ENCODE results near the gene CDC14A.

Gene CDC14A

GRCh38 chr1:100497796-100498195 lies 145.5 kb downstream of the CDC14A start:
- DNase-seq (ENCODE audit: low read depth) = no peak

GRCh38 chr1:100499194-100499811 lies 147.0 kb downstream of the CDC14A start:
- DNase-seq (ENCODE audit: low read depth) = no peak

DNA sequence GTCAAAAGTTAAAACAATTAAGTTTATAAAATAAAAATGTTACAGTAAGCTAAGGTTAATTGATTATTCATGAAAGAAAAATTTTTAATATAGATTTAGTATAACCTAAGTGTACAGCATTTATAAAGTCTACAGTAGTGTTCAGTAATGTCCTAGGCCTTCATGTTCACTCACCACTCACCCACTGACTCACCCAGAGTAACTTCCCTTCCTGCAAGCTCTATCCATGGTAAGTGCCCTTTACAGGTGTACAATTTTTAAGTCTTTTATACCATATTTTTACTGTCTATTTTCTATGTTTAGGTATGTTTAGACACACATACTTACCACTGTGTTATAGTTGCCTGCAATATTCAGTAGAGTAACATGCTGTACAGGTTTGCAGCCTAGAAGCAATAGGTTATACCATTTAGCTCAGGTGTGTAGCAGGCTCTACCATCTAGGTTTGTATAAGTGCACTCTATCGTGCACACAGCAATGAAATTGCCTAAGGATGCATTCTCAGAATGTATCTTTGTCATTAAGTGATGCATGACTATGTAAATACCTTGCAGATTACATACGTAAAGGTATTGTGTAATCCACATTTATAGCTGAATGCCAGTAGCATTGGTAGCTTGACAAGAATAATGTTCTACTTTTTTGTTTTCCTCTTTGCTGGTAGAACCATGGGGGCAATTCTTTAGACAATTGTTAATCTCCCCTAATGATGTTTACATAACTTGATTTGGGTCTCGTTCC lies 149.9 kb downstream of the CDC14A start:
- DNase-seq (ENCODE audit: low read depth) = no peak

GRCh38 chr1:100506217-100506616 lies 153.9 kb downstream of the CDC14A start:
- DNase-seq (ENCODE audit: low read depth) = no peak

- DNase-seq (ENCODE audit: low read depth) = no peak
Observed at GRCh38 chr1:100510451-100510850, 158.1 kb downstream of the CDC14A start.

- no peak for DNase-seq (ENCODE audit: low read depth)
Observed at GRCh38 chr1:100511058-100511457, 158.8 kb downstream of the CDC14A start.

DNA sequence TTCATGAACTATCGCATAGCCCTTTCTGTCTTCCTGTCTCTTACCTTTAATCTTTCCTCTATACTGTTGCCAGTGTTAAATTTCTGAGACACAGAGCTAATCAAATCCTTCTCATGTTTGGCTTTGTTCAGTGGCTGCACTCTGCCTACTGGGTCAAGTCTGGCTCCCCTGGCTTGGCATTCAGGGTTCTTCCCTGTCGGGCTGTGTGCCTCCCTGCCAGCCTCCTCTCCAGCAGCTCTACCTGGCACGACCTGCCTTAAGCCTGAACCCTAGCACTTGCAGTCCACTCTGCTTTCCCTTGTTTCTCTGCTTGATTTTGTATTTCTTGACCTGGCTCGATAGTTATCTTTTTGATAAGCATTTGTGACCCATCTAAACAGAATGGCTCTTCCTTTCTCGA lies 159.5 kb downstream of the CDC14A start:
- DNase-seq (ENCODE audit: low read depth) = no peak

GRCh38 chr1:100512803-100513352 lies 160.6 kb downstream of the CDC14A start:
- no peak for DNase-seq (ENCODE audit: low read depth)

DNA sequence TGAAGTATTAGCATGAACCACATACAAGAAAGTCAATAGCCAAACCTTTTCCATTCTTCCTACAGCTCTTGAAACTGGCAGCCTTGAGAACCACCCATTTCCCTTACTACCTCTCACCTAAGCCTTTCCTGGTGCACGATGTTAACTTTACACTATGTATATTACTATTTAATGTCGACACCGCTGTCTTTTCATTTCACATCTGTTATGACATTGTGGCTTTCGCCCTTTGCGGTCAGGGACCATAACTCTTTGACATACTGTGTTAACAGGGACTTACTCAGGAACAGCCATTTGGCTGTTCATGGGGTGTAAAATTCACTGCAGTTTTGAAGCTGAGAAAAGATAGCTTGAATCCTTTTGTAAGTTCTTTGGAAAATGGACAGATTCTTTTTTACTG lies 164.6 kb downstream of the CDC14A start:
- DNase-seq (ENCODE audit: low read depth) = no peak

GRCh38 chr1:100517515-100517914 lies 165.2 kb downstream of the CDC14A start:
- DNase-seq (ENCODE audit: low read depth) = no peak

GRCh38 chr1:100518023-100518422 lies 165.7 kb downstream of the CDC14A start:
- DNase-seq (ENCODE audit: low read depth) = no peak

- DNase-seq (ENCODE audit: low read depth) = no peak
Observed at GRCh38 chr1:100523038-100523652, 170.8 kb downstream of the CDC14A start.

GRCh38 chr1:100524355-100524754 lies 172.0 kb downstream of the CDC14A start:
- no peak for DNase-seq (ENCODE audit: low read depth)

- DNase-seq (ENCODE audit: low read depth) = no peak
Observed at GRCh38 chr1:100526894-100527293, 174.6 kb downstream of the CDC14A start.

- DNase-seq (ENCODE audit: low read depth) = no peak
Observed at GRCh38 chr1:100528871-100529270, 176.6 kb downstream of the CDC14A start.

DNA sequence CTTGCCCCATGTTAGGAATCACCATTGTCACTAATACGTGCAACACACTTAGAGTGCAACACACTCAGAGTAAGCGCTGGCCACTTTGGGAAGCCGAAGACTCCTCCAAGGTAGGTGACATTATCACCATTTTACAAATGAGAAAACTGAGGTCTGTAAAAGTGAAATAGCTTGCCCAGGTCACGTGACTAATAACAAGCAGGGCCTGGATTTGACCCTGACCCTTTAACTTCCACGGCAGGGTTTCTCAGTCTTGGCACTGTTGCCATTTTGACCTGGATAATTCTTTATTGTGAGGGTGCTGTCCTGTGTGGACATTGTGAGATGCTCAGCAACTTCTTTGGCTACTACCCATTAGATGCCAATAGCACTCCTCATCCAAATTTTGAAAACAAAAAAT lies 177.8 kb downstream of the CDC14A start:
- DNase-seq (ENCODE audit: low read depth) = no peak

- no peak for DNase-seq (ENCODE audit: low read depth)
Observed at GRCh38 chr1:100530880-100531487, 178.7 kb downstream of the CDC14A start.

DNA sequence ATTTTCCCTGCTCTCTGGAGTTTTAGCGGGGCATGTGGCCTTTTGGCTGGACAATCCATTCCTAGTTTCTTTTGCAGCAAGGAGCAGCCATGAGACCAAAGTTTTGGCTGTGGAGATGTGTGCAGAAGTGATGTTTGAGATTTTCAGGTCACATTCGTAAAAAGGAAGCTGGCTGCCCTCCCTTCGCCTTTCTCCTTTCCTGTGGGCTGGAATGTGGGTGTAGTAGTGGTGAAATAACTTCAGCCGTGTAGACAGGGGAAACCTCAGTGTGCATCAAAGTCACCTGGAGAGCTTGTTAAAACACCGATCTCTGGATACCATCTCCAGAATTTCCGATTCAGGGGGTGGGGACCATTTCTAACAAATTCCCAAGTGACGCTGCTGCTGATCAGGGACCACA lies 180.3 kb downstream of the CDC14A start:
- DNase-seq (ENCODE audit: low read depth) = no peak

GRCh38 chr1:100535264-100535663 lies 183.0 kb downstream of the CDC14A start:
- DNase-seq (ENCODE audit: low read depth) = no peak

GRCh38 chr1:100536031-100536430 lies 183.7 kb downstream of the CDC14A start:
- DNase-seq (ENCODE audit: low read depth) = no peak

DNA sequence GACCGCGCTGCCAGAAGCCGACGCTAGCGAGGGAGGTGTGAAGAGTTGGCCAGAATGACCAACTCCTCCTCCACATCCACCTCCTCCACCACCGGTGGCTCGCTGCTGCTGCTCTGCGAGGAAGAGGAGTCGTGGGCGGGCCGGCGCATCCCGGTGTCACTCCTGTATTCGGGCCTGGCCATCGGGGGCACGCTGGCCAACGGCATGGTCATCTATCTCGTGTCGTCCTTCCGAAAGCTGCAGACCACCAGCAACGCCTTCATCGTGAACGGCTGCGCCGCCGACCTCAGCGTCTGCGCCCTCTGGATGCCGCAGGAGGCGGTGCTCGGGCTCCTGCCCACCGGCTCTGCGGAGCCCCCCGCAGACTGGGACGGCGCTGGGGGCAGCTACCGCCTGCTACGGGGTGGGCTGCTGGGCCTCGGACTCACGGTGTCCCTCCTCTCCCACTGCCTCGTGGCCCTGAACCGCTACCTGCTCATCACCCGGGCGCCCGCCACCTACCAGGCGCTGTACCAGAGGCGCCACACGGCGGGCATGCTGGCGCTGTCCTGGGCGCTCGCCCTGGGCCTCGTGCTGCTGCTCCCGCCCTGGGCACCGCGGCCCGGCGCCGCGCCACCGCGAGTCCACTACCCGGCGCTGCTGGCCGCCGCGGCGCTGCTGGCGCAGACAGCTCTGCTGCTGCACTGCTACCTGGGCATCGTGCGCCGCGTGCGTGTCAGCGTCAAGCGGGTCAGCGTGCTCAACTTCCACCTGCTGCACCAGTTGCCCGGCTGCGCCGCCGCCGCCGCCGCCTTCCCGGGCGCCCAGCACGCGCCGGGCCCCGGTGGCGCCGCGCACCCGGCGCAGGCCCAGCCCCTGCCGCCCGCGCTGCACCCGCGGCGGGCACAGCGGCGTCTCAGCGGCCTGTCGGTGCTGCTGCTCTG lies 186.9 kb downstream of the CDC14A start:
- no peak for DNase-seq (ENCODE audit: low read depth)

All from HS-27A (cell line).